HG03025 (cell line): ENCODE data around the gene STK17A.
A peak's percentile ranks its signal among the peaks of the same experiment; 100 is the strongest.

ENCODE experiments used
- ATAC-seq: cut with Tn5 transposase; IDR thresholded peaks from one replicate; pipeline ENCODE4 v1.9.1; 2021; ENCODE audit warnings: mild to moderate bottlenecking, moderate library complexity; ENCODE audit not compliant: unreplicated experiment, low FRiP score

STK17A gene

GRCh38 chr7:43629857-43630256 is 46.9 kb downstream of the STK17A start:
- no peak for ATAC-seq

GRCh38 chr7:43630482-43630881 is 47.6 kb downstream of the STK17A start:
- ATAC-seq = no peak

GRCh38 chr7:43631559-43631958 is 48.7 kb downstream of the STK17A start:
- no peak for ATAC-seq

- ATAC-seq = no peak
Measured at GRCh38 chr7:43632746-43633145, 49.8 kb downstream of the STK17A start.

GRCh38 chr7:43634384-43634783 is 51.5 kb downstream of the STK17A start:
- no peak for ATAC-seq

GRCh38 chr7:43636093-43636492 is 53.2 kb downstream of the STK17A start:
- no peak for ATAC-seq

GRCh38 chr7:43637114-43637806 is 54.4 kb downstream of the STK17A start:
- ATAC-seq = no peak

GRCh38 chr7:43639858-43640491 is 57.1 kb downstream of the STK17A start:
- no peak for ATAC-seq

- no peak for ATAC-seq
Measured at GRCh38 chr7:43640679-43641078, 57.8 kb downstream of the STK17A start.

GRCh38 chr7:43642897-43643630 is 60.2 kb downstream of the STK17A start:
- no peak for ATAC-seq

GRCh38 chr7:43643846-43644245 is 60.9 kb downstream of the STK17A start:
- no peak for ATAC-seq

GRCh38 chr7:43645699-43646226 is 62.9 kb downstream of the STK17A start:
- ATAC-seq = no peak

GRCh38 chr7:43646603-43647338 is 63.9 kb downstream of the STK17A start:
- ATAC-seq = no peak

- ATAC-seq = no peak
Measured at GRCh38 chr7:43647339-43647672, 64.4 kb downstream of the STK17A start.

- peak; percentile 2 for ATAC-seq
Measured at GRCh38 chr7:43647673-43648472, 65.0 kb downstream of the STK17A start.

GRCh38 chr7:43648473-43649406 is 65.8 kb downstream of the STK17A start:
- ATAC-seq = peak; percentile 54

- peak; percentile 57 for ATAC-seq
Measured at GRCh38 chr7:43649755-43650274, 66.9 kb downstream of the STK17A start.

- ATAC-seq = no peak
Measured at GRCh38 chr7:43650457-43651052, 67.6 kb downstream of the STK17A start.
